ENCODE data around the gene MAML1. TPM values are rescaled to one million over a fixed set of nuclear protein-coding genes. Genes with fewer than 3 reads are reported as not detected.
A peak's percentile ranks its signal among the peaks of the same experiment; 100 is the strongest.

MAML1 gene
- total RNA-seq, 2 experiments from 2014 or later, result 34.3 to 34.9 TPM

DNA sequence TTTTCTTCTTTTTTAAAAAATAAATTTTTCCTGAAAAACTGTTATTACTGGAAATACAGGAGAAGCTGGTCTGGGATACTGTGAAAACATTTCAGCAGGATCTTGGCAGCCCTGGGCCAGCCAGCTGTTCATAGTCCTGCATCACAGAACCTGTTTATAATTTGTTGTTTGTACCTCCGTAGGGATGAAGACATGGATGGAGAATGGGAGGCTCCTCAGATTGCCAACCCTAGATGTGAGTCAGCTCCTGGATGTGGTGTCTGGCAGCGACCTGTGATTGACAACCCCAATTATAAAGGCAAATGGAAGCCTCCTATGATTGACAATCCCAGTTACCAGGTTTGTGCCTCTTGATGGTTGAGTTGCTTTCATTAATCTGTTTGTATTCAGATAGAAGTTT lies 12.4 kb upstream of the MAML1 start:
- POLR2A ChIA-PET, result no interaction called here
- Mint-ChIP-seq H3K36me3 (ENCODE audit: low read depth) (peaks cover 66% of the 10 kb centered on the region), H3K4me1 (peaks cover 18% of the 10 kb centered on the region), H3K9me3 (no peaks in the 10 kb centered on the region), H3K27me3 (no peaks in the 10 kb centered on the region), H3K27ac (no peak overlapping the region), H3K4me3 (no peak overlapping the region)
- CTCF ChIA-PET, result interaction anchor here (0.5 to 0.9 kb wide), 2 partner anchors 33 to 366 kb away, joined by 3 read pairs; no protein-coding TSS in a partner anchor
- no peak for DNase-seq

DNA sequence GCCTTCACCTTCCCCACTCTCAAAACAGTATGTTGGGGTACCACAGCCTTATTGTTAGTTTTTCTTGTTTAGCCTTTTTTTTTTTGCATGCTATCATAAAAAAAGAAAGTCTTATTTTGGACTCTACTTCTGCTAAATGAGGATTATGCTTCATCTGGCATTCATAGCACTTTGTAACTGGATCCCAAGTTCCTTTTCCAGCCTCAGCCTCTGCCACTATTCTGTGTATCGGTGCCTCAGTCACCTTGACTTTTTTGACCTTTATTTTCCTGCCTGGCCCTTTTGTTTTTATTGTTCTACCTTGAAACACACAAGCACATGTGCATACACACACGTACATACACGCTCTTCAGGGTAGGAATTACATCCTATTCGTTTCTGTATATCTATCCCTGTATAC lies 8.5 kb upstream of the MAML1 start:
- Mint-ChIP-seq H3K27ac (no peak overlapping the region), H3K36me3 (ENCODE audit: low read depth) (peaks cover 58% of the 10 kb centered on the region), H3K9me3 (no peaks in the 10 kb centered on the region), H3K27me3 (no peaks in the 10 kb centered on the region), H3K4me1 (peaks cover 3% of the 10 kb centered on the region), H3K4me3 (no peak overlapping the region)
- ChIA-PET POLR2A (no interaction called here), CTCF (interaction anchor here (0.7 kb wide), 1 partner anchor 120 kb away, joined by 4 read pairs; no protein-coding TSS in a partner anchor)
- no peak for DNase-seq

DNA sequence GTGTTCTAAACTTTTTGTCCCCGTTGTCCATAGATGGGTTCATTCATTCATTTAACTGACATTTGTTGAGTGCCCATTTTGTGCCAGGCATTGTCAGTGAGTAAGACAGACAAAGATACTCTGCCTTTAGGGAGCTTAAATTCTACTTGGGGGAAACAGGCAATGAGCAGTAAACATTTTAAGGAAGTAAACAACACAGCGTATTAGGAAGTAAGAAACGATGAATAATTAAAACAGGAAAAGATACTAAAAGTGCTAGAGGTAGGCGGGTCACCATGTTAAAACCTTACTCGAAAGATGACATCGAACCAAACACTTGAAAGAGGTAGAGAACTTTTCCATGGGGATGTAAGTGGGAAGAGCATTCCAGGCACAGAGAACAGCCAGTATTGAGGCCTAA lies 5.5 kb upstream of the MAML1 start:
- POLR2A ChIA-PET, result no interaction called here
- Mint-ChIP-seq H3K4me1 (peaks cover 19% of the 10 kb centered on the region), H3K4me3 (no peak overlapping the region), H3K27ac (no peak overlapping the region), H3K27me3 (no peaks in the 10 kb centered on the region), H3K9me3 (no peaks in the 10 kb centered on the region), H3K36me3 (ENCODE audit: low read depth) (peaks cover 63% of the 10 kb centered on the region)
- DNase-seq, result no peak
- CTCF ChIA-PET, result interaction anchor here (1.1 kb wide), 1 partner anchor 75 kb away, joined by 3 read pairs; no protein-coding TSS in a partner anchor

DNA sequence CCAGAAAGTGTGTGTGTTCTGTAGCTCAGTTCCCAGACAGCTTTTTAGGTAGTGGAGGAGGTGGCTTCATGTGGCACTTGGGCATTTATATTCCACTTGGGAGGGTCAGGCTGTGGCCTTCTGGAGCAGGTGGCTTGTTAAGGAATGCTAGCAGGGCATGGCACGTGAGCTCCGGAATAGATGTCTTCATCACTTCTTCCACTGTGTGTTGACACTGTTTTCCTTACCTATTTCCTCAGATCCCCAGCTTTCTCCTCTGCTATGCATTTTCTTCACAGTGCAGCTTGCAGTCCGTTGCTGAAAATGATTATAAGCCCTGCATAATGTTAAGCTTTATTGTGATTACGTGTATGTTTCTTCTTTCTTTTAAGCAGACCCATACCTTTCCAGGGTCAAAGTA lies 3.3 kb upstream of the MAML1 start:
- POLR2A ChIA-PET, result no interaction called here
- Mint-ChIP-seq H3K27me3 (no peaks in the 10 kb centered on the region), H3K27ac (no peak overlapping the region), H3K9me3 (no peaks in the 10 kb centered on the region), H3K4me1 (peaks cover 19% of the 10 kb centered on the region), H3K36me3 (ENCODE audit: low read depth) (peaks cover 47% of the 10 kb centered on the region), H3K4me3 (no peak overlapping the region)
- no peak for DNase-seq
- CTCF ChIA-PET, result interaction anchor here (0.6 to 2.1 kb wide), 3 partner anchors 11 to 67 kb away, joined by 3 to 7 read pairs (median 3); no protein-coding TSS in a partner anchor

DNA sequence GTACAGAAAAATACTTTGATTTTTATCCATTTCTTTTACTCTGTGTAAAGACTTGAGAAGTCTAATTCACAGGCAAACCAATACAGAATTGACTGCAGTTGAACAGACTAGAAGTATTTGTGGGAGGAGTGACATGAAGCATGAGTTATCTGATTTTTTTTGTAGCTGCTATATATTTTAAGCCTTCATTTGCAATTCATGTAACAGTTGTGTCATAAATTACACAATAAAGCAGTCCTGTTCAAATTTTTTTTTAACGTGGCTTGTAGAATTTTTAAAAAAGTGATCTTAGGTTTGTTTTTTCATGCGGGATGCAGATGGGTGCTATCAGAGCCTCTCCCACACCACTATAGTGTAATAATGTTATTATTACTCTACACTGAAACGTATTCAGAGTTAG lies 2.9 kb upstream of the MAML1 start:
- Mint-ChIP-seq H3K27ac (no peak overlapping the region), H3K36me3 (ENCODE audit: low read depth) (peaks cover 46% of the 10 kb centered on the region), H3K4me3 (no peak overlapping the region), H3K27me3 (no peaks in the 10 kb centered on the region), H3K9me3 (no peaks in the 10 kb centered on the region), H3K4me1 (peaks cover 23% of the 10 kb centered on the region)
- POLR2A ChIA-PET, result no interaction called here
- CTCF ChIA-PET, result interaction anchor here (0.8 to 2.1 kb wide), 3 partner anchors 11 to 25 kb away, joined by 3 to 7 read pairs (median 3); no protein-coding TSS in a partner anchor
- DNase-seq, result no peak

DNA sequence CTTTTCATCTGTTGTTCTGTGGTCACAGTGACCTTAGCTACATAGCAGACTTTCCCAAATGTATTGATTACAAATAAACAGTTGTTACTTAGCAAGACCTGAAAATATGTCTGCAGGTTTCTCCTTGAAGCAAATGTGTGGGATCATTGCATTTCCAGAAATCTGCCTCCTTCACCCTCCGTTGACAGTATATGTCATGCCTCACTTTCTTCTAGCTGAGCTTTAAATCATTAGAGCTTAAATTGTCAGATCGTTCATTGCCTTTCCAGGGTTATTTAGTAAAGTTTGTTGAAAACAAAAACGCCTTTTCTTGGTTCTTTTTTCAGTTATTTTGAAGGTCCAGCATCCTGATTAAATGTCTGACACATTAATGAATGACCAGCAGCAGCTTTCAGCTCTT lies 2.3 kb upstream of the MAML1 start:
- no peak for DNase-seq
- ChIA-PET POLR2A (no interaction called here), CTCF (interaction anchor here (0.8 to 2.1 kb wide), 2 partner anchors 10 to 24 kb away, joined by 3 to 7 read pairs; no protein-coding TSS in a partner anchor)
- Mint-ChIP-seq H3K36me3 (ENCODE audit: low read depth) (peaks cover 46% of the 10 kb centered on the region), H3K4me3 (no peak overlapping the region), H3K27me3 (no peaks in the 10 kb centered on the region), H3K27ac (peak overlapping the region; percentile 67), H3K4me1 (peaks cover 25% of the 10 kb centered on the region), H3K9me3 (no peaks in the 10 kb centered on the region)

DNA sequence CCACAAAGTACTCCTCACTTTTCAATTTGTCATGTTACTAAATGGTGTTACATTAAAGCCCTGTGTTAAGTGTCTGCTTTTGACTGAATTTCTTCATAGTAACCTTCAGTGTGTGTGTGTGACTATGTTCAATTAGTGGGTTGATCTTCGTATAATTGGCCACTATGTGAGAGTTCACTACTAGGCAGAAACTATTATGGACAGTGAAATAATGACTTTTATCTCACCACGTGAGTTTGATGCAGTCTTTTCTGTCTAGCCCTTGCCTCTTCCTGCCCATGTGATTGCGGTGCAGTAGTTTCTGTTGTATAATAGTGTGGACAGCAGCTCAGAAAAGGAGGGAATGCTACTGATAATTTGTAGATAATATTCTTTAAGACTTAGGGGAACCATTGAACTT lies 1.8 kb upstream of the MAML1 start:
- H3K9me3 Mint-ChIP-seq, result no peaks in the 10 kb centered on the region
- peaks cover 46% of the 10 kb centered on the region for H3K36me3 Mint-ChIP-seq (ENCODE audit: low read depth)
- ChIA-PET POLR2A (no interaction called here), CTCF (interaction anchor here (1.9 to 2.1 kb wide), 2 partner anchors 10 to 34 kb away, joined by 5 to 7 read pairs; no protein-coding TSS in a partner anchor)
- no peaks in the 10 kb centered on the region for H3K27me3 Mint-ChIP-seq
- no peak for DNase-seq
- H3K27ac Mint-ChIP-seq, result peak overlapping the region; percentile 67
- H3K4me3 Mint-ChIP-seq, result no peak overlapping the region
- H3K4me1 Mint-ChIP-seq, result peaks cover 25% of the 10 kb centered on the region

DNA sequence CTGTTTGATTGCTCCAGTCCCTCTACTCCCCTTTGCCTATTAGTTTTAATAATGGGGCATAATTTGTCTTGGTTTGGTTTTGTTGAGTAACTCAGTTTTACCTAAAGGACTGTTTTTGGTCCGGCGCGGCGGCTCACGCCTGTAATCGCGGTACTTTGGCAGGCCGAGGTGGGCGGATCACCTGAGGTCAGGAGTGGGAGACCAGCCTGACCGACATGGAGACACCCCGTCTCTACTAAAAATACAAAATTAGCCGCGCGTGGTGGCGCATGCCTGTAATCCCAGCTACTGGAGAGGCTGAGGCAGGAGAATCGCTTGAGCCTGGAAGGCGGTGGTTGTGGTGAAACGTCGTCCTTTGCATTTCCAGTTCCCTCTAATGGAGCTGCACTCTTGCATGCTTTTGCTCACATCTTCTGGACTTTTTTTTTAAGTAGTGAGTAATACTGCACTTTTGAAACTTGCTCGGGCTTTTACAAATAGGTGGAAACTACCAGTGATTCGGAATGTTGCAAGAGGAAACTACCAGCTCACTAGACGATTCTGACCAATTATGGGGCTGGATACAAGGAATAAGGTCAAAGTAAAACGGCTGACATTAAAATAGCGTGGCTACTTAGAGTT lies 721 bp upstream of the MAML1 start:
- POLR2A ChIA-PET, result interaction anchor here (1.0 kb wide), 1 partner anchor 108 kb away, joined by 4 read pairs; the partner anchor contains the start of gene HNRNPH1
- H3K4me1 Mint-ChIP-seq, result peaks cover 31% of the 10 kb centered on the region
- H3K27ac Mint-ChIP-seq, result peak overlapping the region; percentile 86
- no peaks in the 10 kb centered on the region for H3K27me3 Mint-ChIP-seq
- peaks cover 42% of the 10 kb centered on the region for H3K36me3 Mint-ChIP-seq (ENCODE audit: low read depth)
- CTCF ChIA-PET, result interaction anchor here (0.6 to 1.9 kb wide), 10 partner anchors 9 to 441 kb away, joined by 3 to 5 read pairs (median 4); partner anchors contain the start of gene HNRNPH1
- DNase-seq, result peak; percentile 10
- no peaks in the 10 kb centered on the region for H3K9me3 Mint-ChIP-seq
- H3K4me3 Mint-ChIP-seq, result peak overlapping the region; percentile 83

DNA sequence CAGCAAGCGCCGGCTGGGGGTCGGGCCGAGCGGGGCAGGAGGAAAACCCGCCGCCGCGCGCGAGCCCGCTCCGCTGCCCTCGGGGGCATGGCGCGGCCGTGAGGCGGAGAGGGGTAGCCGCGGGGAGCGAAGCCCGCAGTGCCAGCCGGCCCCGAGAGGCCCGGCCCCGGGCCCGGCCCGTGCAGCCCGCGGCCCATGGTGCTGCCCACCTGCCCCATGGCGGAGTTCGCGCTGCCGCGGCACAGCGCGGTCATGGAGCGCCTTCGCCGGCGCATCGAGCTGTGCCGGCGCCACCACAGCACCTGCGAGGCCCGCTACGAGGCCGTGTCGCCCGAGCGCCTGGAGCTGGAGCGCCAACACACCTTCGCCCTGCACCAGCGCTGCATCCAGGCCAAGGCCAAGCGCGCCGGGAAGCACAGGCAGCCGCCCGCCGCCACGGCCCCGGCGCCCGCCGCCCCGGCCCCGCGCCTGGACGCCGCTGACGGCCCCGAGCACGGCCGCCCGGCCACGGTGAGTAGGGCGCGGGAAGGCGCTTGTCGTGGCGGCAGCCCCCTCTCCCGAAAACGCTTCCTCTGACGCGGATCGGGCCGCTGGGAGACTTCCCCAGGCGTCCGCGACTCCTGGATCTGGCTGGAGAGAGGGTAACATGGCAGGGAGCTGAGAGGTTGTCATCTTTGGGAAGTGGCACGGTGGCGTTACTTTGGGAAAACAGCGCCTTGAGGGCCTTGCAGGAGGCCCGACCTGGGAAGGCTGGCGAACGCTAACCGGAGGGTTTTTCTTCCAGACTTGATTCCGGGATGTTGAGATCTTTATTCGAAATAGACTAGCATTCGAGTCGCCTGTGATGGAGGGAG lies 523 bp downstream of the MAML1 start:
- H3K36me3 Mint-ChIP-seq (ENCODE audit: low read depth), result peaks cover 42% of the 10 kb centered on the region

DNA sequence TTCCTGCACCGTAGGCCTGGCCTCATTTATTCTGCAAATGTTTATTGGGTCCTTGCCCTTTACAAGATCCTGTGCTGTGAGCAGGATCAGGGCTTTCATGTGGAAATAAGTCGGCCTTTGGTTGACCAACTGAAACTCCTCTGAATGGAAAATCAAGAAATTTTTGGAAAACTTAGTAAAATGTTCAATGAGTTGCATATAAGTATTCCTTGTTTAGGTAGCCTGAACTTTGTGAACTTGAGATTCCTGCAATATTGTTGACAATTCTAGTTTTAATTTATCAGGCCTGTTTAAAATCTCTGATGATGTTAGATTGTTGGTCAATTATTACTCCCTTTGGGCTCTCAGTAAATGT lies 1.1 kb downstream of the MAML1 start:
- ChIA-PET POLR2A (no interaction called here), CTCF (interaction anchor here (0.6 kb wide), 1 partner anchor 9 kb away, joined by 7 read pairs; no protein-coding TSS in a partner anchor)
- H3K27ac Mint-ChIP-seq, result peak overlapping the region; percentile 97
- no peaks in the 10 kb centered on the region for H3K27me3 Mint-ChIP-seq
- no peak for DNase-seq
- no peaks in the 10 kb centered on the region for H3K9me3 Mint-ChIP-seq
- H3K4me1 Mint-ChIP-seq, result peaks cover 44% of the 10 kb centered on the region
- H3K4me3 Mint-ChIP-seq, result peak overlapping the region; percentile 96
- peaks cover 45% of the 10 kb centered on the region for H3K36me3 Mint-ChIP-seq (ENCODE audit: low read depth)

More for the DNA sequence above, 523 bp downstream of the MAML1 start:
- peak overlapping the region; percentile 96 for H3K4me3 Mint-ChIP-seq
- peaks cover 38% of the 10 kb centered on the region for H3K4me1 Mint-ChIP-seq
- H3K9me3 Mint-ChIP-seq, result no peaks in the 10 kb centered on the region
- peak overlapping the region; percentile 97 for H3K27ac Mint-ChIP-seq
- peak; percentile 37 for DNase-seq
- H3K27me3 Mint-ChIP-seq, result no peaks in the 10 kb centered on the region
- POLR2A ChIA-PET, result interaction anchor here (1.0 kb wide), 1 partner anchor 110 kb away, joined by 4 read pairs; the partner anchor contains the start of gene HNRNPH1
- CTCF ChIA-PET, result interaction anchor here (0.5 to 1.9 kb wide), 8 partner anchors 9 to 215 kb away, joined by 3 to 7 read pairs (median 4); partner anchors contain the start of gene HNRNPH1

DNA sequence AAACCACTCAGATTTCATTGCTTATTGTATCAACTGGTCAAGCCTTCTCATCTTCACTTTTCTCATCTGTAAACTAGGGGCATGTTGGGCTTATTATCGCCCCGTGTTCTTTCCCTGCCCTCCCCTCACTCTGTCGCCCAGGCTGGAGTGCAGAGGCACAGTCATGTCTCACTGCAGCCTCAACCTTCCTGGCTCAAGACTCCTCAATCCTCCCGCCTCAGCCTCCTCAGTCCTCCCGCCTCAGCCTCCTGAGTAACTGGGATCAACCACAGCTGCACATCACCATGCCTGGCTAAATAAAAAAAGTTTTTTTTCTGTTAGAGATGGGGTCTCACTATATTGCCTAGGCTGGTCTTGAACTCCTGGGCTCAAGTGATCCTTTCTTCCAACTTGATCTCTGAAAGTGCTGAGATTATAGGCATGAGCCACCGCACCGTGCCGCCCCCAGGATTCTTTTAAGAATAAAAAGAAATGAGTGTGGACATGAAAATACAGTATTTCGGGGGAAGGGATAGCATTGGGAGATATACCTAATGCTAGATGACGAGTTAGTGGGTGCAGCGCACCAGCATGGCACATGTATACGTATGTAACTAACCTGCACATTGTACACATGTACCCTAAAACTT lies 2.0 kb downstream of the MAML1 start:
- peaks cover 46% of the 10 kb centered on the region for H3K4me1 Mint-ChIP-seq
- ChIA-PET POLR2A (no interaction called here), CTCF (no interaction called here)
- peaks cover 44% of the 10 kb centered on the region for H3K36me3 Mint-ChIP-seq (ENCODE audit: low read depth)
- no peaks in the 10 kb centered on the region for H3K9me3 Mint-ChIP-seq
- no peaks in the 10 kb centered on the region for H3K27me3 Mint-ChIP-seq
- peak overlapping the region; percentile 96 for H3K4me3 Mint-ChIP-seq
- DNase-seq, result no peak
- H3K27ac Mint-ChIP-seq, result peak overlapping the region; percentile 97

DNA sequence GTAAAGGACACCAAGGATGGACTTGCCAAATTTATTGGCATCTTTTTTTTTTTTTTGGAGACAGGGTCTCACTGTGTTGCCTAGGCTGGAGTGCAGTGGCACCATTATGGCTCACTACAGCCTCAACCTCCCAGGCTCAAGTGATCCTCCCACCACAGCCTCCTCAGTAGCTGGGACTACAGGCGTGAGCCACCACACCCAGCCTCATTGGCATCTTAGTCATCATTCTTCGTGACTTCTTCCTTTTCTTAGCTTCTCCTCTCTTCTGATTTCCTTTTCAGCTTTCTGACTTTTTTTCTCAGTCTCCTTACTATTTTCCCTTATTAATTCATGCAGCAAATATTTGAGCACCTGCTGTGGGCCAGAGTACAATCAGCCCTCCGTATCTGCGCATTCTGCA lies 6.1 kb downstream of the MAML1 start:
- Mint-ChIP-seq H3K27ac (no peak overlapping the region), H3K36me3 (ENCODE audit: low read depth) (peaks cover 39% of the 10 kb centered on the region), H3K9me3 (no peaks in the 10 kb centered on the region), H3K4me3 (no peak overlapping the region), H3K27me3 (no peaks in the 10 kb centered on the region), H3K4me1 (peaks cover 35% of the 10 kb centered on the region)
- POLR2A ChIA-PET, result interaction anchor here (0.7 kb wide), 1 partner anchor 73 kb away, joined by 7 read pairs; no protein-coding TSS in a partner anchor
- DNase-seq, result no peak
- CTCF ChIA-PET, result interaction anchor here (1.1 to 1.7 kb wide), 3 partner anchors 12 to 57 kb away, joined by 3 to 4 read pairs (median 3); no protein-coding TSS in a partner anchor

Data from activated CD4-positive, alpha-beta T cell treated with anti-CD3 and anti-CD28 coated beads, Interleukin-2, amount 10 ng/mL, durations not matched to agents 7 days and 5 days (primary cell).